Measurements from ENCODE around the gene TEX47. TPM values are rescaled to one million over a fixed set of nuclear protein-coding genes. Genes with fewer than 3 reads are reported as not detected.
A peak's percentile ranks its signal among the peaks of the same experiment; 100 is the strongest.

Gene TEX47
- total and polyA plus RNA-seq, 12 donors: not detected

DNA sequence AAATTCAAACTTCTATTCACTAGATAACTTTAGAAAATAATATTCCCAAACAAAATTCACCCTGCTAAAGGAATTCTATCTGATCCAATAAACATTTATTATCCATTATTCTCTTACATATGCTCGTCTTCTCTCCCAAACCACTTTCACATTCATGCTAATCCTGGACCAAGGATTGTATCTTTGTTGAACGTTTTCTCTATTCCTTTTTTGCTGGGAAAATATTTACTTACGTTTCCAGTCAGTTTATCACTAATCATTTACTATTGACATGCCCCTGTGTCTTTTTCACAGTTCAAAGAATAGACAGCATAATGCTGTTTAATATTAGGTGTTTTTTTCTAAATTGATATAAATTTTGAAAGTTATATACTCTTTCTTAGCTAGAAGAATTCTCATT is 3.2 kb downstream of the TEX47 start:
- Histone ChIP-seq H3K36me3 (replicated peaks in 1 of 2) (no peaks in the 10 kb centered on the region), H3K4me3 (no peak overlapping the region), H3K4me1 (replicated peaks in 1 of 2) (no peaks in the 10 kb centered on the region), H3K9me3 (replicated peaks in 1 of 3) (no peaks in the 10 kb centered on the region), H3K27me3 (no peaks in the 10 kb centered on the region), H3K27ac (no peak overlapping the region)
- intact Hi-C loops (cut with DNase I): no loop called here
- WGBS, 4 donors: 65 to 69% (median 68%) methylated on average over 3 of the region's 3 CpGs
- TF ChIP-seq CTCF (IDR thresholded peaks at IDR 0.05) (no peak), POLR2A (IDR thresholded peaks at IDR 0.05) (no peak)
- DNase-seq: no peak

GRCh38 chr7:88791891-88792290 is 3.6 kb downstream of the TEX47 start:
- H3K36me3 ChIP-seq (replicated peaks in 1 of 2): no peaks in the 10 kb centered on the region
- no peak for DNase-seq
- intact Hi-C loops (cut with DNase I): no loop called here
- no peak overlapping the region for H3K4me3 ChIP-seq
- H3K4me1 ChIP-seq (replicated peaks in 1 of 2): no peaks in the 10 kb centered on the region
- H3K27me3 ChIP-seq: no peaks in the 10 kb centered on the region
- no peaks in the 10 kb centered on the region for H3K9me3 ChIP-seq (replicated peaks in 1 of 3)
- no peak for TF ChIP-seq POLR2A (IDR thresholded peaks at IDR 0.05)
- no peak for TF ChIP-seq CTCF (IDR thresholded peaks at IDR 0.05)
- 77 to 87% (median 85%) methylated on average over 4 of the region's 4 CpGs for WGBS, 4 donors
- H3K27ac ChIP-seq: no peak overlapping the region

DNA sequence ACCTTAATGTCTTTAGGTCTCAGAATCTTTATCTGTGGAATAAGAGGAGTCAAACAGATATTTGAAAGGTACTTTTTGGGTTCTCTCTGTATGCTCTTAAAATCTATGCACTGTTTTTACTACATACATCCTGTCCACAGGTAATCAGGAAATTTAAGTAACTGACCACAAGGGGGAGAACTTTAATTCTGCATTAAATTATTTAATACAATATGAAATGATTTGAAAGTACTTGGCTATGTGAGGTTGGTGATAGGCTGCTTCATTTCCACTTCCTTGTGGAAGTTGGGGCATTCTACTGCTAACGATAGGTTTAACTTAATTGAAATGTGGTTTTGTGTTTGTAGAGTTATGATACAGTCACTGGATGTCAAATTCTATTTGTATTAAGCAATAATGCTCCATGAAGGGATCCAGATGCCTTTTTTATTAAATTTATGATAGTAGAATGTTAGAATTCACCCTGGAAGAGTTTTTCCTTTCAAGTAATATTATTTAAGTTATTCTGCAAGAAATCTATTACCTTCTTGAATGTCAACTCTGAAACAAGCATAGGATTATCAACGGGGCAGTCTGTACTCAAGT is 6.0 kb downstream of the TEX47 start:
- 60 to 65% (median 64%) methylated on average over 2 of the region's 2 CpGs for WGBS, 4 donors
- no peak for DNase-seq
- no peak overlapping the region for H3K4me3 ChIP-seq
- H3K36me3 ChIP-seq (replicated peaks in 1 of 2): no peaks in the 10 kb centered on the region
- no peaks in the 10 kb centered on the region for H3K4me1 ChIP-seq (replicated peaks in 1 of 2)
- intact Hi-C loops (cut with DNase I): no loop called here
- H3K27ac ChIP-seq: no peak overlapping the region
- TF ChIP-seq CTCF (IDR thresholded peaks at IDR 0.05) (peak; percentile 18 to 62 (median 38)), POLR2A (IDR thresholded peaks at IDR 0.05) (no peak)
- H3K27me3 ChIP-seq: no peaks in the 10 kb centered on the region
- no peaks in the 10 kb centered on the region for H3K9me3 ChIP-seq (replicated peaks in 1 of 3)

DNA sequence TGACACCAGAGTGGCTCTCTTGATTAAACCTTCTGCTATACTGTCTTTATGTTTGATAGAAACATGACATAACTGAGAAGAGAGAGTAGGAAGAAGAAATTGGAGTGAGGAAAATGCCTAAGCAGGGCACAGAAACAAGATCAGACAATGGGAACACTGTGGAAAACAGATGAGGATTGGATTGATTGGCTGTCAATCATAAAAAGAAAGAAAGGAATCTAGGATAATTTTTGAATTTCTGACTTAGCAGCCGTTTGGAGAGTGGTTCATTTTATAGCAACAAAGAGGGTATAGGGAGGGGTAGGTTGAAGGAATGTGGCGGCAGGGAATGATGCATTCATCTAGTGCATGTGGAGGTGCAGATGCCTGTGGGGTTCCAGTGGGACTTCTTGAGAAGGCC is 7.8 kb downstream of the TEX47 start:
- TF ChIP-seq POLR2A (IDR thresholded peaks at IDR 0.05) (no peak), CTCF (IDR thresholded peaks at IDR 0.05) (no peak)
- Histone ChIP-seq H3K27me3 (no peaks in the 10 kb centered on the region), H3K27ac (no peak overlapping the region), H3K9me3 (replicated peaks in 1 of 3) (no peaks in the 10 kb centered on the region), H3K4me3 (no peak overlapping the region), H3K36me3 (replicated peaks in 1 of 2) (no peaks in the 10 kb centered on the region), H3K4me1 (replicated peaks in 1 of 2) (no peaks in the 10 kb centered on the region)
- WGBS, 4 donors: 63 to 70% (median 67%) methylated on average over 2 of the region's 2 CpGs
- no peak for DNase-seq
- intact Hi-C loops (cut with DNase I): no loop called here

Measured in adrenal gland (tissue), 12 donors.